Keratinocyte (primary cell): Measurements from ENCODE around the gene AQP9. TPM values are rescaled to one million over a fixed set of nuclear protein-coding genes. Genes with fewer than 3 reads are reported as not detected.

Experiments
- DNase-seq: peaks from one replicate; pipeline ENCODE4 v3.0.0-alpha.2; 2011; ENCODE audit warnings: low read depth, missing footprints, low spot score
- FAIRE-seq: peaks from 2 replicates; lab custom pipeline; 2011; peaks lifted over from hg19 to GRCh38; lab: Jason Lieb, UNC
- H2AFZ ChIP-seq: 2 replicates; pipeline ENCODE4 v1.6.0; 2012; ENCODE audit warnings: low read length, control low read depth, inconsistent platforms; ENCODE audit not compliant: control insufficient read depth
- H3K27ac ChIP-seq: 2 replicates; pipeline ENCODE4 v1.5.1; 2011; ENCODE audit warnings: low read length; ENCODE audit not compliant: control insufficient read depth, insufficient read depth
- H3K27me3 ChIP-seq: 3 replicates; pipeline ENCODE4 v1.6.0; 2011; ENCODE audit warnings: low read length; ENCODE audit not compliant: control insufficient read depth, insufficient read depth; ENCODE audit errors: extremely low read depth
- H3K36me3 ChIP-seq, 2 experiments: 2 replicates in 1 of 2; 3 replicates in 1 of 2; pipeline ENCODE4 v1.5.1; 2011; ENCODE audit warnings: low read length in 2 of 2, mild to moderate bottlenecking in 1 of 2; ENCODE audit not compliant: control insufficient read depth in 2 of 2, insufficient read depth in 2 of 2; ENCODE audit errors: extremely low read depth in 1 of 2
- H3K4me1 ChIP-seq: 3 replicates; pipeline ENCODE4 v1.5.1; 2011; ENCODE audit warnings: low read length; ENCODE audit not compliant: control insufficient read depth, insufficient read depth; ENCODE audit errors: extremely low read depth
- H3K4me2 ChIP-seq: 3 replicates; pipeline ENCODE4 v1.6.0; 2011; ENCODE audit warnings: low read depth, low read length; ENCODE audit not compliant: control insufficient read depth, insufficient read depth; ENCODE audit errors: extremely low read depth
- H3K4me3 ChIP-seq, 3 experiments: fragments of 200-600 bp in 1 of 3; sonication (generic) in 1 of 3; 2 replicates in 2 of 3; 3 replicates in 1 of 3; pipeline ENCODE4 v1.5.1; 2011 to 2016; ENCODE audit warnings: low read length in 3 of 3, mild to moderate bottlenecking in 3 of 3, control low read depth in 2 of 3, inconsistent platforms in 1 of 3, low read depth in 1 of 3, mixed read lengths in 1 of 3, mixed run types in 1 of 3, moderate library complexity in 1 of 3; ENCODE audit not compliant: control insufficient read depth in 2 of 3, insufficient read depth in 2 of 3; ENCODE audit errors: extremely low read depth in 1 of 3
- H3K79me2 ChIP-seq: 2 replicates; pipeline ENCODE4 v1.6.0; 2012; ENCODE audit warnings: low read length; ENCODE audit not compliant: control insufficient read depth, insufficient read depth
- H3K9ac ChIP-seq: 3 replicates; pipeline ENCODE4 v1.6.0; 2011; ENCODE audit warnings: low read length; ENCODE audit not compliant: control insufficient read depth, insufficient read depth; ENCODE audit errors: extremely low read depth
- H3K9me1 ChIP-seq: 3 replicates; pipeline ENCODE4 v1.6.0; 2011; ENCODE audit warnings: low read length; ENCODE audit not compliant: control insufficient read depth, insufficient read depth; ENCODE audit errors: extremely low read depth
- H3K9me3 ChIP-seq: 2 replicates; pipeline ENCODE4 v1.5.1; 2012; ENCODE audit warnings: low read depth, low read length; ENCODE audit not compliant: control insufficient read depth
- H4K20me1 ChIP-seq: 3 replicates; pipeline ENCODE4 v1.6.0; 2011; ENCODE audit warnings: low read length; ENCODE audit not compliant: control insufficient read depth, insufficient read depth; ENCODE audit errors: extremely low read depth
- CTCF ChIP-seq, 3 experiments: IDR thresholded peaks in 1 of 3; conservative IDR thresholded peaks in 1 of 3; optimal IDR thresholded peaks in 1 of 3; 2 replicates in 2 of 3; 3 replicates in 1 of 3; pipeline versions ENCODE3 to v1.5.1; 2011; ENCODE audit warnings: low read length in 3 of 3, mild to moderate bottlenecking in 3 of 3, moderate library complexity in 2 of 3, control low read depth in 1 of 3, inconsistent platforms in 1 of 3; ENCODE audit not compliant: insufficient read depth in 2 of 3; ENCODE audit errors: extremely low read depth in 1 of 3
- EZH2 ChIP-seq: IDR thresholded peaks from one replicate; pipeline ENCODE4 v1.6.1; 2012; ENCODE audit warnings: inconsistent platforms, mild to moderate bottlenecking, low read length, moderate library complexity
- dilution Hi-C: fragments of 300-500 bp; cut with MboI; formaldehyde crosslinking; loops from one replicate; pipeline ENCODE4 v1.7.0; 2020; ENCODE audit warnings: low sequenced_read_pairs; ENCODE audit not compliant: extremely low pct_ligation_motif_present
- polyA plus RNA-seq, 5 experiments: library from polyadenylated mRNA; depleted of rRNA in 3 of 5; stranded (reverse) in 3 of 5; stranded (forward) in 1 of 5; unstranded in 1 of 5; fragments of >200 nt; gene quantifications; 1 replicate in 1 of 5; 2 replicates in 3 of 5; 3 replicates in 1 of 5; pipeline versions ENCODE4 v1.2.1 to v1.2.3, GENCODE V29; 2011 to 2012; ENCODE audit warnings: missing spikeins in 2 of 5, low read depth in 1 of 5, low replicate concordance in 1 of 5

The AQP9 gene
- polyA plus RNA-seq, 1 donor (not counting 4 experiments of a cell fraction or from before 2014, with no cell fraction given): 2.6 TPM

- no peaks in the 10 kb centered on the region for H3K79me2 ChIP-seq
- DNase-seq (no peak), FAIRE-seq (no peak)
- H3K4me2 ChIP-seq: no peak overlapping the region
- H3K9me3 ChIP-seq: no peaks in the 10 kb centered on the region
- TF ChIP-seq EZH2: no peak
- TF ChIP-seq CTCF (optimal IDR thresholded peaks at IDR 0.05 in 1 of 3, IDR thresholded peaks at IDR 0.05 in 1 of 3, conservative IDR thresholded peaks at IDR 0.05 in 1 of 3; ENCODE audit: extremely low read depth in 1 of 3, insufficient read depth in 2 of 3, low read length in 3 of 3): no peak
- H3K27ac ChIP-seq: no peak overlapping the region
- no peak overlapping the region for H2AFZ ChIP-seq
- H3K4me3 ChIP-seq: no peak overlapping the region
- H4K20me1 ChIP-seq: no peaks in the 10 kb centered on the region
- no peak overlapping the region for H3K9ac ChIP-seq
- no peaks in the 10 kb centered on the region for H3K4me1 ChIP-seq
- dilution Hi-C loops: no loop called here
- no peaks in the 10 kb centered on the region for H3K9me1 ChIP-seq
- H3K27me3 ChIP-seq: no peaks in the 10 kb centered on the region
- H3K36me3 ChIP-seq: no peaks in the 10 kb centered on the region
Measured at GRCh38 chr15:58167095-58167691, 29.0 kb downstream of the AQP9 start.

GRCh38 chr15:58169934-58170333 lies 31.8 kb downstream of the AQP9 start:
- H4K20me1 ChIP-seq: no peaks in the 10 kb centered on the region
- no peak overlapping the region for H3K4me2 ChIP-seq
- no peak overlapping the region for H2AFZ ChIP-seq
- no peaks in the 10 kb centered on the region for H3K36me3 ChIP-seq
- no peaks in the 10 kb centered on the region for H3K4me1 ChIP-seq
- no peak for TF ChIP-seq CTCF (optimal IDR thresholded peaks at IDR 0.05 in 1 of 3, IDR thresholded peaks at IDR 0.05 in 1 of 3, conservative IDR thresholded peaks at IDR 0.05 in 1 of 3; ENCODE audit: extremely low read depth in 1 of 3, insufficient read depth in 2 of 3, low read length in 3 of 3)
- no peak for TF ChIP-seq EZH2
- no peaks in the 10 kb centered on the region for H3K79me2 ChIP-seq
- no peak overlapping the region for H3K27ac ChIP-seq
- DNase-seq (no peak), FAIRE-seq (no peak)
- H3K9me1 ChIP-seq: no peaks in the 10 kb centered on the region
- H3K27me3 ChIP-seq: no peaks in the 10 kb centered on the region
- H3K9me3 ChIP-seq: no peaks in the 10 kb centered on the region
- dilution Hi-C loops: no loop called here
- no peak overlapping the region for H3K4me3 ChIP-seq
- H3K9ac ChIP-seq: no peak overlapping the region
